HEK293T (cell line): Measurements from ENCODE around the gene CCDC71L.

ENCODE experiments used
- CTCF ChIA-PET: fragments of 350-600 bp; formaldehyde crosslinking; extraction: SDS; loops from one replicate; lab custom pipeline; 2021; ENCODE audit warnings: antibody characterized with exemption, inconsistent platforms; lab: Yijun Ruan, JAX
- POLR2A ChIA-PET: fragments of 350-600 bp; formaldehyde crosslinking; extraction: SDS; loops from one replicate; lab custom pipeline; 2020; ENCODE audit warnings: antibody characterized with exemption, inconsistent platforms; lab: Yijun Ruan, JAX
- DNase-seq: peaks from one replicate; pipeline ENCODE4 v3.0.0; 2012; ENCODE audit warnings: mixed read lengths; ENCODE audit errors: extremely low spot score
- ARNT ChIP-seq: fragments of 450-650 bp; IDR thresholded peaks from 2 replicates; pipeline ENCODE4 v1.6.1; 2017; ENCODE audit warnings: mild to moderate bottlenecking
- BHLHE40 ChIP-seq: fragments of 450-650 bp; IDR thresholded peaks from 2 replicates; pipeline ENCODE4 v1.6.1; 2016; ENCODE audit warnings: mild to moderate bottlenecking, moderate library complexity, borderline replicate concordance
- CTBP1 ChIP-seq: fragments of 450-650 bp; IDR thresholded peaks from 2 replicates; pipeline ENCODE4 v1.6.1; 2016; ENCODE audit warnings: borderline replicate concordance
- ELF4 ChIP-seq: fragments of 450-650 bp; IDR thresholded peaks from 2 replicates; pipeline ENCODE4 v1.6.1; 2017; ENCODE audit warnings: antibody characterized with exemption
- FOXA1 ChIP-seq: fragments of 450-650 bp; IDR thresholded peaks from 2 replicates; pipeline ENCODE4 v1.6.1; 2016; ENCODE audit warnings: mild to moderate bottlenecking
- FOXK2 ChIP-seq: fragments of 450-650 bp; IDR thresholded peaks from 2 replicates; pipeline ENCODE4 v1.6.1; 2016; ENCODE audit warnings: mild to moderate bottlenecking
- FOXM1 ChIP-seq: fragments of 450-650 bp; IDR thresholded peaks from 2 replicates; pipeline ENCODE4 v1.6.1; 2017; ENCODE audit warnings: mild to moderate bottlenecking, borderline replicate concordance
- HDGF ChIP-seq: fragments of 450-650 bp; IDR thresholded peaks from 2 replicates; pipeline ENCODE4 v1.6.1; 2017; ENCODE audit warnings: antibody characterized with exemption, borderline replicate concordance
- L3MBTL2 ChIP-seq: fragments of 450-650 bp; conservative IDR thresholded peaks from 2 replicates; pipeline ENCODE4 v1.6.1; 2016; ENCODE audit warnings: mild to moderate bottlenecking
- LEF1 ChIP-seq: fragments of 450-650 bp; IDR thresholded peaks from 2 replicates; pipeline ENCODE4 v1.6.1; 2017; ENCODE audit warnings: mild to moderate bottlenecking, borderline replicate concordance
- NFRKB ChIP-seq: fragments of 450-650 bp; IDR thresholded peaks from 2 replicates; pipeline ENCODE4 v1.6.1; 2016; ENCODE audit warnings: mild to moderate bottlenecking, moderate library complexity
- SP1 ChIP-seq: fragments of 450-650 bp; IDR thresholded peaks from 2 replicates; pipeline ENCODE4 v1.6.1; 2017
- SUZ12 ChIP-seq: fragments of 450-650 bp; IDR thresholded peaks from 2 replicates; pipeline ENCODE4 v1.6.1; 2016; ENCODE audit warnings: mild to moderate bottlenecking
- TARDBP ChIP-seq: fragments of 450-650 bp; IDR thresholded peaks from 2 replicates; pipeline ENCODE4 v1.6.1; 2016
- ZNF384 ChIP-seq: fragments of 450-650 bp; IDR thresholded peaks from 2 replicates; pipeline ENCODE4 v1.6.1; 2016
- TF ChIP-seq, protein P1 (sequence below): fragments of 450-650 bp; IDR thresholded peaks from 2 replicates; pipeline ENCODE4 v1.6.1; 2016

Gene CCDC71L

DNA sequence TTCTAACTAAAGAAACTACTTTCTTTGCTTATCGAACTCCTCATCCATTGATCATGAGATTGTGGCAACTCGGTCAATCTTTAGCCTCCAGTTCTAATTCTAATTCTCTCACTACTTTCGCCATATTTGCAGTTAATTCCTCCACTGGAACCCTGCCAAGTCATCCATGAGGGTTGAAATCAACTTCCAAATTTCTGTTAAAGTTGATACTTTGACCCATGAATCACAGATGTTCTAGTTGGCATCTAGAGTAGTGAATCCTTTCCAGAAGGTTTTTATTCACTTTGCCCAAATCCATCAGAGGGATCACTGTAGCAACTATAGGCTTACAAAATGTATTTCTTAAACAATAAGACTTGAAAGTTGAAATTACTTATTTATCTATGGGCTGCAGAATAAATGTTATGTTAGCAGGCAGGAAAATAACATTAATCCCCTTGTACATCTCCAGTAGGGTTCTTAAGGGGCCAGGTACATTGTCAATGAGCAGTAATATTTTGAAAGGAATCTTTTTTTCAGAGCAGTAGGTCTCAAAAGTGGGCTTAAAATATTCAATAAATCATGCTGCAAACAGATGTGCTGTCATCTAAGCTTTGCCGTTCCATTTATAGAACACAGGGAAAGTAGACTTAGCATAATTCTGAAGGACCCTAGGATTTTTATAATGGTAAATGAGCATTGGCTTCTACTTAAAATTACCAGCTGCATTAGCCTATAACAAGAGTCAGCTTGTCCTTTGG, 39.4 kb downstream of the CCDC71L start:
- POLR2A ChIA-PET = no interaction called here
- no peak for DNase-seq
- TF ChIP-seq NFRKB = no peak
- TF ChIP-seq ARNT = no peak
- CTCF ChIA-PET = no interaction called here

DNA sequence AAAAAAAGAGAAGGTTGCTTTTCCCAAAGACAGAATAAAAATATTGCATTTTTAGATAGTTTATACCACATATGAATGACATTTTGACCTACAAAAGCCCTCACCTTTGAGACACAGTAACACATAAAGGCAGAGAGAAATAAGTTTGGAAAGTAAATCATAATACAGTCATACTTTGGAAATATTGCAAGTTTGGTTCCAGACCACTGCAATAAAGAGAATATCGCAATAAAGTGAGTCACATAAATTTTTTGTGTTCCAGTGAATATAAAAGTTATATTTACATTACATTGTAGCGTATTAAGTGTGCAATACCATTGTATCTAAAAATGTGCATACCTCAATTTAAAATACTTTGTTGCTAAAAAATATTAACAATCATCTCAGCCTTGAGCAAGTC, 40.3 kb downstream of the CCDC71L start:
- ChIA-PET POLR2A (interaction anchor here (0.6 kb wide), 1 partner anchor 1941 kb away, joined by 3 read pairs; no protein-coding TSS in a partner anchor), CTCF (no interaction called here)
- TF ChIP-seq TARDBP = no peak
- TF ChIP-seq ARNT = no peak
- TF ChIP-seq LEF1 = no peak
- no peak for TF ChIP-seq FOXM1
- TF ChIP-seq SP1 = no peak
- no peak for TF ChIP-seq CTBP1
- TF ChIP-seq FOXA1 = no peak
- DNase-seq = no peak

DNA sequence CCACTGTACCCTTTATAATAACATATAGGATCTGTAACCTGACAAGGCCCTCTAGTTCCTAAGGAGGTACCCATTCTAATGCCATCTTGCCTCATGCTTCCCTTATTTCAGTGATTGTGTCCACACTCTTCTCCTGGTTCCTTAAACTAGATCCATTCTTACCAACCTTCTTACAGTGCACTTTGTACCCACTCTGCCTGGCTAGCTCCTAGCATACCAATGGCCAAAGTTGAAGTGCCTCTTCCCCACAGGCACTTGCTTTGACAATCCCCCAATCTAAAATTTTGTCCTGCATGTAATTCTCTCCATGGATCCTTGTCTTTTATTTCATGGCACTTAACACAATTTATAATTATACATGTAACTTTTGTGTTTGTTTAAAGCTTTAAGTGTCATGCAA, 40.9 kb downstream of the CCDC71L start:
- TF ChIP-seq SUZ12 = no peak
- TF ChIP-seq FOXM1 = no peak
- no peak for TF ChIP-seq NFRKB
- TF ChIP-seq BHLHE40 = no peak
- no peak for TF ChIP-seq ELF4
- no peak for TF ChIP-seq TARDBP
- POLR2A ChIA-PET = interaction anchor here (0.6 kb wide), 1 partner anchor 1942 kb away, joined by 3 read pairs; no protein-coding TSS in a partner anchor
- DNase-seq = no peak
- CTCF ChIA-PET = no interaction called here

DNA sequence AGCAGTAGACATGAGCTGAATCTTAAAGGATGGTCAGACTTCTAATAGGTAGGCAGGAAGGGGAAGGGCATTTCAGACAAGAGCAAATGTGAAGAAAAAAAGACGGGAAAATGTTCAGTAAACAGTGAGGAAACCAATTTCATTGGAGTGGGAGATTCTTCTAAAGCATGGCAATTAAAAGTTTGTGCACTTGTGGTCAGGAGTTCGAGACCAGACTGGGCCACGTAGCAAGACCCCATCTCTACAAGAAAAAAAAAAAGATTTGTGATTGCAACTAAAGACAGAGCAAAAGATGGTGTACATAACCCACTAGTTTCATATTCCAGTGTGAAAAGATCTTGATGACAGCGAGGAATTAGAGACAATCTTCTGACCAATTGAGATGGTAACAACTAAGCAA, 41.7 kb downstream of the CCDC71L start:
- DNase-seq = no peak
- ChIA-PET POLR2A (no interaction called here), CTCF (no interaction called here)
- TF ChIP-seq TARDBP = no peak
- TF ChIP-seq HDGF = no peak
- no peak for TF ChIP-seq CTBP1
- TF ChIP-seq, protein P1, sequence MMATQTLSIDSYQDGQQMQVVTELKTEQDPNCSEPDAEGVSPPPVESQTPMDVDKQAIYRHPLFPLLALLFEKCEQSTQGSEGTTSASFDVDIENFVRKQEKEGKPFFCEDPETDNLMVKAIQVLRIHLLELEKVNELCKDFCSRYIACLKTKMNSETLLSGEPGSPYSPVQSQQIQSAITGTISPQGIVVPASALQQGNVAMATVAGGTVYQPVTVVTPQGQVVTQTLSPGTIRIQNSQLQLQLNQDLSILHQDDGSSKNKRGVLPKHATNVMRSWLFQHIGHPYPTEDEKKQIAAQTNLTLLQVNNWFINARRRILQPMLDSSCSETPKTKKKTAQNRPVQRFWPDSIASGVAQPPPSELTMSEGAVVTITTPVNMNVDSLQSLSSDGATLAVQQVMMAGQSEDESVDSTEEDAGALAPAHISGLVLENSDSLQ = no peak

DNA sequence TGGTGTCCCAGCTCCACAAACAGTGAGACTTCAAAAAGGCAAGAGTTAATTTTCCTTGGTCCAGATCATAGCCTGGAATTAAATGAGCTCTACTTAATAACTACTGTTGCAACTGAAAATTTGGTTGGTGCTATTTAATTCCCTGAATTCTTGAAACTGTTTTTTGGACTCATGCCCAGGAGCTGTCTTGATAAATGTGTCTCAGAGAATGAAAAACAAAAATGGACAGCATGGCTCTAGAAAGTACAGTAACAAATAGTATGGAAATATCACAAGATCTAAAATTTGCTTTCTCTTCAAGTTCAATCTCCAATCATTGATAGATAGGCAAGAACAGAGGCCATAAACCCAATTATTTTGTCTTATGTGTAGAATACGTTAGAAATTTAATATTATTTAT, 42.5 kb downstream of the CCDC71L start:
- POLR2A ChIA-PET = no interaction called here
- CTCF ChIA-PET = no interaction called here
- no peak for TF ChIP-seq L3MBTL2
- no peak for TF ChIP-seq FOXK2
- TF ChIP-seq LEF1 = no peak
- TF ChIP-seq, protein P1 = no peak
- TF ChIP-seq FOXA1 = no peak
- TF ChIP-seq TARDBP = no peak
- no peak for TF ChIP-seq FOXM1
- no peak for TF ChIP-seq ARNT
- no peak for TF ChIP-seq SUZ12
- no peak for TF ChIP-seq SP1
- no peak for TF ChIP-seq BHLHE40
- no peak for TF ChIP-seq NFRKB
- no peak for TF ChIP-seq ELF4
- no peak for DNase-seq

DNA sequence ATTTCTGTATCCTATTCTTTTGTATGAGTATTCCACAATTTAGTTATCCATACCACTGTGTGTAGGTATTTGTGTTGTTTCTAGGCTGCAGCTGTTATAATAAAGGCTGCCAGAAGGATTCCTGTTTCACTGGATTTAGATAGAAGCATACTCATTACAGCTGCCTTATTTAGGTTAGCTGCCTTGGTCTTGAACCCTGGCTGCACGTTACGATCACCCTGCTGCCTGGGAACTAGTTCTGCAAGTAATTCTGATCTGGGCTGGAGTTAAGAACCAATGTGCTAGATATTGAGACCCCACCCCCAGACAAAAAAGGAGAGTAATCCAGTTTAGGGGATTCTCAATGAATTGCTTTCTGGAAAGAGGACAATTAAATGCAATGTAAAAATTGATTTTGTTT, 43.1 kb downstream of the CCDC71L start:
- CTCF ChIA-PET = no interaction called here
- POLR2A ChIA-PET = no interaction called here
- no peak for DNase-seq
- TF ChIP-seq FOXA1 (no peak), BHLHE40 (no peak), NFRKB (no peak), L3MBTL2 (no peak), LEF1 (no peak), HDGF (no peak), ELF4 (no peak), SUZ12 (no peak), TARDBP (no peak), FOXM1 (no peak), ZNF384 (no peak), CTBP1 (no peak), ARNT (no peak), SP1 (no peak), FOXK2 (no peak)
- TF ChIP-seq, protein P1 = no peak

DNA sequence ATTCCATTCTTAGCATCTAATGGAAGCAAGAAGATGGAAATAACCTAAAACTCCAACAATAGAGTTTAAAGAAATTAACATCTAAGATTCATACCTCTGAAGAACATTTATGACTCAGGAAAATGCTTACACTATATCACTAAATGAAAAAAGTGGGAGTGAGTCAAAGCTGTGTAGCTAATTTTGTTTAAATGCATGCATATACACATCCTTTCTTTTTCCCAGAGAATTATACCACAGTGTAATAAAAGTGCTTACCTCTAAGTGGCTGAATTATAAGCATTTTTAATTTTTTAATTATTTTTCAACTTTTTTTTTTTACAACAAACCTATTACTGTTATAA, 44.3 kb downstream of the CCDC71L start:
- no peak for DNase-seq
- TF ChIP-seq HDGF = no peak
- no peak for TF ChIP-seq SP1
- no peak for TF ChIP-seq ELF4
- no peak for TF ChIP-seq FOXA1
- ChIA-PET CTCF (no interaction called here), POLR2A (no interaction called here)
